Progenitor cell of endocrine pancreas (in vitro differentiated cells): ENCODE results near the gene OR4P4. TPM values are rescaled to one million over a fixed set of nuclear protein-coding genes. Genes with fewer than 3 reads are reported as not detected.

Experiments
- DNase-seq: peaks from one replicate; pipeline ENCODE4 v3.0.0; 2021; ENCODE audit warnings: low spot score; ENCODE audit not compliant: unreplicated experiment
- H3K27ac Mint-ChIP-seq: 2 replicates; pipeline ENCODE4 v1.8.0; 2021; ENCODE audit warnings: mild to moderate bottlenecking, moderate library complexity, mixed read lengths
- H3K27me3 Mint-ChIP-seq: 2 replicates; pipeline ENCODE4 v1.8.0; 2021; ENCODE audit warnings: mixed read lengths
- H3K36me3 Mint-ChIP-seq: 2 replicates; pipeline ENCODE4 v1.8.0; 2022; ENCODE audit warnings: mixed read lengths; ENCODE audit not compliant: insufficient read depth
- H3K4me1 Mint-ChIP-seq: 2 replicates; pipeline ENCODE4 v1.8.0; 2021; ENCODE audit warnings: low read depth, mixed read lengths
- H3K4me3 Mint-ChIP-seq: 2 replicates; pipeline ENCODE4 v1.8.0; 2021; ENCODE audit warnings: low read depth, mild to moderate bottlenecking, moderate library complexity, mixed read lengths
- H3K9me3 Mint-ChIP-seq: 2 replicates; pipeline ENCODE4 v1.8.0; 2021; ENCODE audit warnings: low read depth, mixed read lengths
- total RNA-seq: library from RNA; stranded (reverse); gene quantifications from 2 replicates; pipeline ENCODE4 v1.2.1, GENCODE V29; 2021
- TF ChIP-seq, protein P1 (sequence below): fragments of 200-600 bp; sonication (generic); IDR thresholded peaks from one replicate; pipeline ENCODE4 v1.5.0; 2021; ENCODE audit warnings: antibody characterized with exemption, mild to moderate bottlenecking; ENCODE audit not compliant: unreplicated experiment

The OR4P4 gene
- total RNA-seq, 1 donor from 2014 or later, result not detected

DNA sequence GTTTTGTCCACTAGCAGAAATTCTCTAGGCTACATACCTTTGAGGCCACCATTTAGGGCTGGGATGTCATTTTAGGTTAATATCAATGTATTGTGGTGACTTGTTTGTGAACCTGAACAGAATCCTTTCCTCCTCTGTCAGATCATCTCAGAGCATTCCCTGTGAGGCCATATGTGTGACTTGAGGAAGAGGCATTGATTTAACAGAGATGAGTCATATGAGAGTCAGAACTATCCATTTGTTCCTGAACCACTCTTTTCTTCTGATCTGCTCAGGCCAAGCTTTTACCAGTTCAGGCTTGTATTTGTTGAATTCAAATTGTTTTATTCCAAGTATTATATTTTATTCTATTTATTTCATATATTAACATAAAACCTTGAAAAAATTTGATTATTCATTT, 20.2 kb downstream of the OR4P4 start:
- no peaks in the 10 kb centered on the region for H3K36me3 Mint-ChIP-seq
- no peak for DNase-seq
- H3K4me1 Mint-ChIP-seq, result no peaks in the 10 kb centered on the region
- peaks cover 25% of the 10 kb centered on the region for H3K9me3 Mint-ChIP-seq
- H3K4me3 Mint-ChIP-seq, result no peak overlapping the region
- no peak overlapping the region for H3K27ac Mint-ChIP-seq
- TF ChIP-seq, protein P1, sequence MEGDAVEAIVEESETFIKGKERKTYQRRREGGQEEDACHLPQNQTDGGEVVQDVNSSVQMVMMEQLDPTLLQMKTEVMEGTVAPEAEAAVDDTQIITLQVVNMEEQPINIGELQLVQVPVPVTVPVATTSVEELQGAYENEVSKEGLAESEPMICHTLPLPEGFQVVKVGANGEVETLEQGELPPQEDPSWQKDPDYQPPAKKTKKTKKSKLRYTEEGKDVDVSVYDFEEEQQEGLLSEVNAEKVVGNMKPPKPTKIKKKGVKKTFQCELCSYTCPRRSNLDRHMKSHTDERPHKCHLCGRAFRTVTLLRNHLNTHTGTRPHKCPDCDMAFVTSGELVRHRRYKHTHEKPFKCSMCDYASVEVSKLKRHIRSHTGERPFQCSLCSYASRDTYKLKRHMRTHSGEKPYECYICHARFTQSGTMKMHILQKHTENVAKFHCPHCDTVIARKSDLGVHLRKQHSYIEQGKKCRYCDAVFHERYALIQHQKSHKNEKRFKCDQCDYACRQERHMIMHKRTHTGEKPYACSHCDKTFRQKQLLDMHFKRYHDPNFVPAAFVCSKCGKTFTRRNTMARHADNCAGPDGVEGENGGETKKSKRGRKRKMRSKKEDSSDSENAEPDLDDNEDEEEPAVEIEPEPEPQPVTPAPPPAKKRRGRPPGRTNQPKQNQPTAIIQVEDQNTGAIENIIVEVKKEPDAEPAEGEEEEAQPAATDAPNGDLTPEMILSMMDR, result no peak
- H3K27me3 Mint-ChIP-seq, result no peaks in the 10 kb centered on the region

DNA sequence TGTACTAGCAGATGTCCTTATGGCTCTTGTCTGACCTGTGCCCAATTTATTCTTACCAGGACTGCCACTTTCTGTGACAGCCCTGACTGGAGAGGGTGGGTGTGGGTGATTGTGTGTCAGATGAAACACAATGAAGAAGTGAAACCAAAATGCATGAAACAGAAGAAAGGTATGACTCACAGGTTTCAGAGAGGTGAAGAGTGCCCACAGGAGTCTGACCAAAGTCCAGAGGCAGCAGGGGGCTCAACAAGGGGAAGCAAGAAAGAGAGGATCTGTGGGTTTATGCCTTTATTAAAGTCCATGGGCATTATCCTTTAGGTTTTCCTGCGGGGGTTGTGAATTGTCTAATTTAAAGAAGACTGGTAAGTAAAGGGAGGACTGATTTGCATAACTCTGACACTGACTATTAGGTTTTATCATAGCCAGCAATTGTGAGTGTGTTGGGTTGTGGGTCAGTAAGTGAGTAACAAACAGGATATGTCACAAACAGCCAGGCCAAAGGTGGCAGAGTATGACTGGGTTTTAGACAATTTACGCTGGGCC, 23.2 kb downstream of the OR4P4 start:
- Mint-ChIP-seq H3K9me3 (peaks cover 20% of the 10 kb centered on the region), H3K27me3 (no peaks in the 10 kb centered on the region), H3K4me1 (no peaks in the 10 kb centered on the region), H3K36me3 (no peaks in the 10 kb centered on the region), H3K4me3 (no peak overlapping the region), H3K27ac (no peak overlapping the region)
- no peak for DNase-seq
- TF ChIP-seq, protein P1, result no peak

DNA sequence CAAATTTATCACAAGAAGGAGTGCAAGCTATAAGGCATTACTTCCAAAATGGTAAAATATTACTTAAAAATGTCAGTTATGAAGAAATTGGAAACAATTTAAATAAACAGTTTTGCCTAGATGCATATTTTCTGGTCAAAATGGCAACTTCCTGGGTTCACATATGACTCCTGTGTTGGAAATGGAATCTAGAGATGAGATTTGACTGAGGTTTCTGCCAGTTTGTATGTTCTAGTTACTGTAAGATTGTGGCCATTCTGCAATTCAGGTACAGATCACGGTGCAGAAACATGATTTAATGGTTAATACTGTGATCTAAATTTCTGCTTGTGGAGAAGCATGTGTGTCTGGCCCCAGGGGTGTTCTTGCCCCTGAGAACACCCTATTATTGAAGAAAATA, 23.7 kb downstream of the OR4P4 start:
- Mint-ChIP-seq H3K27me3 (no peaks in the 10 kb centered on the region), H3K4me3 (no peak overlapping the region), H3K4me1 (no peaks in the 10 kb centered on the region), H3K27ac (no peak overlapping the region), H3K36me3 (no peaks in the 10 kb centered on the region), H3K9me3 (peaks cover 21% of the 10 kb centered on the region)
- TF ChIP-seq, protein P1, result no peak
- no peak for DNase-seq

DNA sequence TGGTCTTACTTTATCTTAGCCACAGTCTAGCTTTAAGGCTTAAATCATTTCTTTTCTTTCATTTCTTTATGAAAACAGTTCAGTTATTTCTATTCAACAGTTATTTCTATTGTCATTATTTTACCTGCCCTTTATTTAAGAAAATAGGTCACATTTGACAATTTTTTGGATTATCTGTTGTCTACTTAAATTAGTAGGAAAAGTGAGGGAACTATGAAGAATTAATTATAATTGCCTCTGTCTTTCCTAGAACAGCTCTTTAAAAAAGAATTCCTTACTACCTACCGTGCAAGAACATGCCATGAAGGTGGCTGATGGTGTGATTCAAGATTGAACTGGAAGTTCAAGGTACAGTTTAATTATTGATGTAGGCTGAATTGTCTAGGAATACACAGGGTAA, 27.0 kb downstream of the OR4P4 start, which contains the start of gene OR4C6:
TSS of gene OR4C6 (plus strand) at position 301 of the 400 bp plus-strand sequence. CDS start 2,966 bp downstream, outside the sequence.
- H3K27me3 Mint-ChIP-seq, result no peaks in the 10 kb centered on the region
- peaks cover 28% of the 10 kb centered on the region for H3K9me3 Mint-ChIP-seq
- H3K4me1 Mint-ChIP-seq, result no peaks in the 10 kb centered on the region
- H3K36me3 Mint-ChIP-seq, result no peaks in the 10 kb centered on the region
- TF ChIP-seq, protein P1, result no peak
- no peak within 1 kb of the TSS for H3K27ac Mint-ChIP-seq
- no peak within 1 kb of the TSS for H3K4me3 Mint-ChIP-seq
- DNase-seq, result no peak

DNA sequence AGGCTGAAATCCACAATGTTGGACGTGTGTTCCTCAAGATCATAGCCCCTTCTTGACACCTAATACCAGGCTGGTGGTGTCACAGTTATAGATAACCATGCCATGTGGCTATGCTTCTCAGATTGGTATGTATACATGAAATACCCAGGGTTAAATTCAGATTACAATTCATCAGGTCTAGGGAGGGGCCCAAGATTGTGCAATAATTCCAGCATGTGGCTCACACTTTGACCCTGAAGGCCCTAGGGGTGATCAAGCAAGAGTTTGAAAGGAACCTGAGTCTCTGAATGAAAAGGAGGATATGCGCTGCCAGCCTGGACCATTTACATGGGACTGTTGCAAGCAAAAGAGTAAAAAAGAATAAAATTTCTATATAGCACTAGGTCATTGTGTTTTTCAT, 34.5 kb downstream of the OR4P4 start:
- TF ChIP-seq, protein P1, result no peak
- Mint-ChIP-seq H3K27ac (no peak overlapping the region), H3K9me3 (peaks cover 16% of the 10 kb centered on the region), H3K4me1 (no peaks in the 10 kb centered on the region), H3K4me3 (no peak overlapping the region), H3K27me3 (no peaks in the 10 kb centered on the region), H3K36me3 (no peaks in the 10 kb centered on the region)
- no peak for DNase-seq
